Keratinocyte (primary cell): ENCODE data around the gene HPS1. TPM values are rescaled to one million over a fixed set of nuclear protein-coding genes. Genes with fewer than 3 reads are reported as not detected.

Experiments
- DNase-seq: peaks from one replicate; pipeline ENCODE4 v3.0.0-alpha.2; 2011; ENCODE audit warnings: low read depth, missing footprints, low spot score
- FAIRE-seq: peaks from 2 replicates; lab custom pipeline; 2011; peaks lifted over from hg19 to GRCh38; lab: Jason Lieb, UNC
- H2AFZ ChIP-seq: 2 replicates; pipeline ENCODE4 v1.6.0; 2012; ENCODE audit warnings: low read length, control low read depth, inconsistent platforms; ENCODE audit not compliant: control insufficient read depth
- H3K27ac ChIP-seq: 2 replicates; pipeline ENCODE4 v1.5.1; 2011; ENCODE audit warnings: low read length; ENCODE audit not compliant: control insufficient read depth, insufficient read depth
- H3K27me3 ChIP-seq: 3 replicates; pipeline ENCODE4 v1.6.0; 2011; ENCODE audit warnings: low read length; ENCODE audit not compliant: control insufficient read depth, insufficient read depth; ENCODE audit errors: extremely low read depth
- H3K36me3 ChIP-seq, 2 experiments: 2 replicates in 1 of 2; 3 replicates in 1 of 2; pipeline ENCODE4 v1.5.1; 2011; ENCODE audit warnings: low read length in 2 of 2, mild to moderate bottlenecking in 1 of 2; ENCODE audit not compliant: control insufficient read depth in 2 of 2, insufficient read depth in 2 of 2; ENCODE audit errors: extremely low read depth in 1 of 2
- H3K4me1 ChIP-seq: 3 replicates; pipeline ENCODE4 v1.5.1; 2011; ENCODE audit warnings: low read length; ENCODE audit not compliant: control insufficient read depth, insufficient read depth; ENCODE audit errors: extremely low read depth
- H3K4me2 ChIP-seq: 3 replicates; pipeline ENCODE4 v1.6.0; 2011; ENCODE audit warnings: low read depth, low read length; ENCODE audit not compliant: control insufficient read depth, insufficient read depth; ENCODE audit errors: extremely low read depth
- H3K4me3 ChIP-seq, 3 experiments: fragments of 200-600 bp in 1 of 3; sonication (generic) in 1 of 3; 2 replicates in 2 of 3; 3 replicates in 1 of 3; pipeline ENCODE4 v1.5.1; 2011 to 2016; ENCODE audit warnings: low read length in 3 of 3, mild to moderate bottlenecking in 3 of 3, control low read depth in 2 of 3, inconsistent platforms in 1 of 3, low read depth in 1 of 3, mixed read lengths in 1 of 3, mixed run types in 1 of 3, moderate library complexity in 1 of 3; ENCODE audit not compliant: control insufficient read depth in 2 of 3, insufficient read depth in 2 of 3; ENCODE audit errors: extremely low read depth in 1 of 3
- H3K79me2 ChIP-seq: 2 replicates; pipeline ENCODE4 v1.6.0; 2012; ENCODE audit warnings: low read length; ENCODE audit not compliant: control insufficient read depth, insufficient read depth
- H3K9ac ChIP-seq: 3 replicates; pipeline ENCODE4 v1.6.0; 2011; ENCODE audit warnings: low read length; ENCODE audit not compliant: control insufficient read depth, insufficient read depth; ENCODE audit errors: extremely low read depth
- H3K9me1 ChIP-seq: 3 replicates; pipeline ENCODE4 v1.6.0; 2011; ENCODE audit warnings: low read length; ENCODE audit not compliant: control insufficient read depth, insufficient read depth; ENCODE audit errors: extremely low read depth
- H3K9me3 ChIP-seq: 2 replicates; pipeline ENCODE4 v1.5.1; 2012; ENCODE audit warnings: low read depth, low read length; ENCODE audit not compliant: control insufficient read depth
- H4K20me1 ChIP-seq: 3 replicates; pipeline ENCODE4 v1.6.0; 2011; ENCODE audit warnings: low read length; ENCODE audit not compliant: control insufficient read depth, insufficient read depth; ENCODE audit errors: extremely low read depth
- EZH2 ChIP-seq: IDR thresholded peaks from one replicate; pipeline ENCODE4 v1.6.1; 2012; ENCODE audit warnings: inconsistent platforms, mild to moderate bottlenecking, low read length, moderate library complexity
- dilution Hi-C: fragments of 300-500 bp; cut with MboI; formaldehyde crosslinking; loops from one replicate; pipeline ENCODE4 v1.7.0; 2020; ENCODE audit warnings: low sequenced_read_pairs; ENCODE audit not compliant: extremely low pct_ligation_motif_present
- polyA plus RNA-seq, 5 experiments: library from polyadenylated mRNA; depleted of rRNA in 3 of 5; stranded (reverse) in 3 of 5; stranded (forward) in 1 of 5; unstranded in 1 of 5; fragments of >200 nt; gene quantifications; 1 replicate in 1 of 5; 2 replicates in 3 of 5; 3 replicates in 1 of 5; pipeline versions ENCODE4 v1.2.1 to v1.2.3, GENCODE V29; 2011 to 2012; ENCODE audit warnings: missing spikeins in 2 of 5, low read depth in 1 of 5, low replicate concordance in 1 of 5
- TF ChIP-seq, protein P1 (sequence below), 3 experiments: IDR thresholded peaks in 1 of 3; conservative IDR thresholded peaks in 1 of 3; optimal IDR thresholded peaks in 1 of 3; 2 replicates in 2 of 3; 3 replicates in 1 of 3; pipeline versions ENCODE3 to v1.5.1; 2011; ENCODE audit warnings: low read length in 3 of 3, mild to moderate bottlenecking in 3 of 3, moderate library complexity in 2 of 3, control low read depth in 1 of 3, inconsistent platforms in 1 of 3; ENCODE audit not compliant: insufficient read depth in 2 of 3; ENCODE audit errors: extremely low read depth in 1 of 3

Gene HPS1
- polyA plus RNA-seq, 1 donor (not counting 4 experiments of a cell fraction or from before 2014, with no cell fraction given) = 39.4 TPM

DNA sequence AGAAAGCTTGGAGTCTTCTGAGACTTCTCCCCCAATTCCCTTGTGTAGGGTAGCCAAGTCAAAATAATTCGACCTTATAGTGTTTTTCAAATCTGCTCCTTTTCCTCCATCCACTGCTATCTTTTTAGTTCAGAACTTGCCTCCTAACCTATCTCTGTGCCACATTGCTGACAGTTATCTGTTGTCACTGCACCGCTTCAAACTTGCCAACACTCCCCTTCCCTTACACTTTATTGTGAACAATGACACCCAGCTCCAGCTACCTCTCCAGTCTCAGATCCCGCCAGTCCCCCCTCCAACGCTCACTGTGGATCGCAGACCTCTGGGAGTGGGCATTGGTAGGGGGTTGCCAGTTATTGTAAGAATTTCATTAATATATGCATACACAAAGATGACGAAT is 16.3 kb upstream of the HPS1 start:
- Histone ChIP-seq H4K20me1 (no peaks in the 10 kb centered on the region), H2AFZ (no peak overlapping the region), H3K79me2 (no peaks in the 10 kb centered on the region), H3K4me1 (peaks cover 14% of the 10 kb centered on the region), H3K4me2 (no peak overlapping the region), H3K4me3 (no peak overlapping the region), H3K9ac (no peak overlapping the region), H3K9me3 (no peaks in the 10 kb centered on the region), H3K36me3 (no peaks in the 10 kb centered on the region), H3K27ac (no peak overlapping the region), H3K9me1 (no peaks in the 10 kb centered on the region), H3K27me3 (no peaks in the 10 kb centered on the region)
- dilution Hi-C loops = no loop called here
- no peak for DNase-seq
- FAIRE-seq = no peak
- TF ChIP-seq, protein P1, sequence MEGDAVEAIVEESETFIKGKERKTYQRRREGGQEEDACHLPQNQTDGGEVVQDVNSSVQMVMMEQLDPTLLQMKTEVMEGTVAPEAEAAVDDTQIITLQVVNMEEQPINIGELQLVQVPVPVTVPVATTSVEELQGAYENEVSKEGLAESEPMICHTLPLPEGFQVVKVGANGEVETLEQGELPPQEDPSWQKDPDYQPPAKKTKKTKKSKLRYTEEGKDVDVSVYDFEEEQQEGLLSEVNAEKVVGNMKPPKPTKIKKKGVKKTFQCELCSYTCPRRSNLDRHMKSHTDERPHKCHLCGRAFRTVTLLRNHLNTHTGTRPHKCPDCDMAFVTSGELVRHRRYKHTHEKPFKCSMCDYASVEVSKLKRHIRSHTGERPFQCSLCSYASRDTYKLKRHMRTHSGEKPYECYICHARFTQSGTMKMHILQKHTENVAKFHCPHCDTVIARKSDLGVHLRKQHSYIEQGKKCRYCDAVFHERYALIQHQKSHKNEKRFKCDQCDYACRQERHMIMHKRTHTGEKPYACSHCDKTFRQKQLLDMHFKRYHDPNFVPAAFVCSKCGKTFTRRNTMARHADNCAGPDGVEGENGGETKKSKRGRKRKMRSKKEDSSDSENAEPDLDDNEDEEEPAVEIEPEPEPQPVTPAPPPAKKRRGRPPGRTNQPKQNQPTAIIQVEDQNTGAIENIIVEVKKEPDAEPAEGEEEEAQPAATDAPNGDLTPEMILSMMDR (optimal IDR thresholded peaks at IDR 0.05 in 1 of 3, IDR thresholded peaks at IDR 0.05 in 1 of 3, conservative IDR thresholded peaks at IDR 0.05 in 1 of 3; ENCODE audit: extremely low read depth in 1 of 3, insufficient read depth in 2 of 3, low read length in 3 of 3) = no peak
- no peak for TF ChIP-seq EZH2

DNA sequence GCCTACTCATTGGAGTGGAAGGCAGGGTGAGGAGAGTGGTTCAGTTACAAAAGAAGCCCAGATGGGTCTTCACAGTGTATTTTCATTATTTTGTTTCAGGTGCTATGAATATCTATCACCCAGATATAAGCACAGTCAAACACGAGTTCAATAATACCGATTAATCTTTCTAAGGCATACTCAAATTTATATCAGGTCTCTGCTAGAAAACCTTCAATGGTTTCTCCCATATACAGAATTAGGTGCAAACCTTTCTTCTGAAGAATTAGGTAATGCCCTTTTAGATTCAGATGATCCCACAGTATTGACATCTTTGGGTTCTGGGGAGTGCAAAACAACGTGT is 14.7 kb upstream of the HPS1 start:
- DNase-seq (no peak), FAIRE-seq (no peak)
- no peak overlapping the region for H3K4me2 ChIP-seq
- no peak overlapping the region for H2AFZ ChIP-seq
- no peaks in the 10 kb centered on the region for H3K27me3 ChIP-seq
- H3K79me2 ChIP-seq = no peaks in the 10 kb centered on the region
- H3K9me1 ChIP-seq = no peaks in the 10 kb centered on the region
- TF ChIP-seq, protein P1 (optimal IDR thresholded peaks at IDR 0.05 in 1 of 3, IDR thresholded peaks at IDR 0.05 in 1 of 3, conservative IDR thresholded peaks at IDR 0.05 in 1 of 3; ENCODE audit: extremely low read depth in 1 of 3, insufficient read depth in 2 of 3, low read length in 3 of 3) = no peak
- TF ChIP-seq EZH2 = no peak
- no peak overlapping the region for H3K4me3 ChIP-seq
- H3K4me1 ChIP-seq = peaks cover 25% of the 10 kb centered on the region
- H3K9me3 ChIP-seq = no peaks in the 10 kb centered on the region
- peak overlapping the region; percentile 48 for H3K27ac ChIP-seq
- dilution Hi-C loops = no loop called here
- no peak overlapping the region for H3K9ac ChIP-seq
- no peaks in the 10 kb centered on the region for H4K20me1 ChIP-seq
- no peaks in the 10 kb centered on the region for H3K36me3 ChIP-seq
